Psoas muscle (tissue), 8 donors: Measurements from ENCODE around the gene FUT7. TPM values are rescaled to one million over a fixed set of nuclear protein-coding genes. Genes with fewer than 3 reads are reported as not detected.

ENCODE experiments used
- ATAC-seq, 4 donors: fragments of 200-7000 bp; cut with Tn5 transposase; one replicate each; pipeline ENCODE4 v1.9.1; 2020; ENCODE audit warnings: moderate library complexity in 3 of 4, mild to moderate bottlenecking in 2 of 4
- DNase-seq, 2 donors: peaks; one replicate each; pipeline ENCODE4 v3.0.0-alpha.2; 2020
- H3K27ac ChIP-seq: fragments of 200-600 bp; one replicate; pipeline ENCODE4 v1.8.0; 2022
- H3K27me3 ChIP-seq, 3 donors: fragments of 200-600 bp in 1 of 3; one replicate each; pipeline versions ENCODE4 v1.6.1 to v1.8.0; 2013 to 2022; ENCODE audit warnings: low read length in 2 of 3, mild to moderate bottlenecking in 2 of 3, moderate library complexity in 1 of 3; ENCODE audit not compliant: insufficient read depth in 3 of 3
- H3K36me3 ChIP-seq, 2 donors: fragments of 200-600 bp in 1 of 2; one replicate each; pipeline versions ENCODE4 v1.6.1 to v1.8.0; 2013 to 2022; ENCODE audit warnings: low read depth in 1 of 2, mild to moderate bottlenecking in 1 of 2, moderate library complexity in 1 of 2; ENCODE audit not compliant: insufficient read depth in 1 of 2
- H3K4me1 ChIP-seq: fragments of 200-600 bp; one replicate; pipeline ENCODE4 v1.8.0; 2022
- H3K4me3 ChIP-seq: fragments of 200-600 bp; one replicate; pipeline ENCODE4 v1.8.0; 2022; ENCODE audit warnings: mild to moderate bottlenecking
- H3K9me3 ChIP-seq: fragments of 200-600 bp; one replicate; pipeline ENCODE4 v1.8.0; 2022
- CTCF ChIP-seq: fragments of 200-600 bp; IDR thresholded peaks from one replicate; pipeline ENCODE4 v1.8.0; 2022; ENCODE audit warnings: antibody characterized with exemption
- WGBS, 3 donors: extraction: QIAGEN DNeasy Blood & Tissue Kit; methylation state at CpG; one replicate each; pipeline versions ENCODE4 v1.1.6 to v1.1.7; 2013; 5-methylcytosine and 5-hydroxymethylcytosine counted together
- intact Hi-C, 2 donors: fragments of 100-400 bp; cut with DNase I; formaldehyde crosslinking; loops; one replicate each; pipeline versions ENCODE4 v1.11.0 to v1.14.2; 2022
- polyA plus RNA-seq, 3 donors: library from polyadenylated mRNA; stranded (reverse); fragments of 200-250 nt; gene quantifications; one replicate each; pipeline ENCODE4 v1.2.3, GENCODE V29; 2013
- total RNA-seq, 4 donors: library from RNA; stranded (reverse); fragmentation: NEBNext Ultra II Directional in 2 of 4; extraction: Animal tissue kit (Norgen Biotek cat#: 25700) in 2 of 4; gene quantifications; one replicate each; pipeline versions ENCODE4 v1.2.1 to v1.2.4, GENCODE V29; 2021 to 2023
- donor health status: healthy with polysubstance abuse.
- donor health status: DM: no; HTN: no; CAD: no; lungs with moderate emphysema.
- donor health status: Bipolar disorder and iron deficiency.
- donor health status: healthy.
- donor health status: DM: yes; HTN: yes; CAD: no.
- donor health status: DM: no; HTN: no; CAD: no.
- donor health status: DM: no; HTN: no; CAD: no.
- donor health status: DM: yes; HTN: yes; CAD: no.

FUT7 gene
- total and polyA plus RNA-seq, 7 donors = 0.01 to 0.08 (median 0.06) TPM; not detected in 4

- no peak for ATAC-seq
- TF ChIP-seq CTCF = no peak
- no peaks in the 10 kb centered on the region for H3K27me3 ChIP-seq
- peaks cover 0 to 10% of the 10 kb centered on the region in 2 donors for H3K36me3 ChIP-seq
- no peak overlapping the region for H3K4me3 ChIP-seq
- no peaks in the 10 kb centered on the region for H3K9me3 ChIP-seq
- WGBS, 3 donors = 64 to 88% (median 75%) methylated on average over 18 to 21 of the region's 21 CpGs
- intact Hi-C loops = loop anchor here (5.0 to 10.0 kb wide), 2 partner anchors 178 to 181 kb away; partner anchors contain the start of genes PHPT1 (in 2 of the 2) and AJM1 (in 1 of the 2)
- H3K27ac ChIP-seq = no peak overlapping the region
- H3K4me1 ChIP-seq = peaks cover 21% of the 10 kb centered on the region
- DNase-seq = no peak
These were observed 6.3 kb downstream of the FUT7 start for GRCh38 chr9:137025517-137025966.

- intact Hi-C loops = loop anchor here in 1 of 2 donors (10.0 kb wide), 1 partner anchor 179 kb away; the partner anchor contains the start of genes AJM1 and PHPT1
- no peak for TF ChIP-seq CTCF
- Histone ChIP-seq H3K4me3 (no peak overlapping the region), H3K27me3 (no peaks in the 10 kb centered on the region), H3K4me1 (peaks cover 12% of the 10 kb centered on the region), H3K27ac (no peak overlapping the region), H3K9me3 (no peaks in the 10 kb centered on the region), H3K36me3 (peaks cover 0 to 18% of the 10 kb centered on the region in 2 donors)
- 67 to 77% (median 70%) methylated on average over 13 to 15 of the region's 15 CpGs for WGBS, 3 donors
- ATAC-seq (no peak), DNase-seq (no peak)
These were observed 8.3 kb downstream of the FUT7 start for GRCh38 chr9:137023583-137023991.

GRCh38 chr9:137023157-137023556, 8.7 kb downstream of the FUT7 start:
- H3K27ac ChIP-seq = no peak overlapping the region
- no peak for DNase-seq
- no peaks in the 10 kb centered on the region for H3K9me3 ChIP-seq
- intact Hi-C loops = loop anchor here in 1 of 2 donors (10.0 kb wide), 1 partner anchor 178 kb away; the partner anchor contains the start of genes AJM1 and PHPT1
- H3K4me1 ChIP-seq = peaks cover 11% of the 10 kb centered on the region
- peaks cover 0 to 18% of the 10 kb centered on the region in 2 donors for H3K36me3 ChIP-seq
- H3K27me3 ChIP-seq = no peaks in the 10 kb centered on the region
- ATAC-seq = no peak
- no peak overlapping the region for H3K4me3 ChIP-seq
- no peak for TF ChIP-seq CTCF
- 79 to 95% (median 87%) methylated on average over 4 to 7 of the region's 7 CpGs for WGBS, 3 donors

GRCh38 chr9:137022662-137023008, 9.3 kb downstream of the FUT7 start:
- ATAC-seq (no peak), DNase-seq (no peak)
- 89 to 94% (median 94%) methylated on average over 23 of the region's 23 CpGs for WGBS, 3 donors
- Histone ChIP-seq H3K4me3 (no peak overlapping the region), H3K4me1 (peaks cover 11% of the 10 kb centered on the region), H3K36me3 (peaks cover 0 to 21% of the 10 kb centered on the region in 2 donors), H3K27me3 (no peaks in the 10 kb centered on the region), H3K27ac (no peak overlapping the region), H3K9me3 (no peaks in the 10 kb centered on the region)
- no peak for TF ChIP-seq CTCF
- intact Hi-C loops = loop anchor here in 1 of 2 donors (10.0 kb wide), 1 partner anchor 178 kb away; the partner anchor contains the start of genes AJM1 and PHPT1
